Tibial artery (tissue), 4 donors: ENCODE results near the gene SBF2.

Experiments
- DNase-seq, 2 donors: peaks; one replicate each; pipeline ENCODE4 v3.0.0-alpha.2; 2019
- H3K27ac ChIP-seq, 2 donors: fragments of 200-600 bp; sonication (generic) in 1 of 2; 1 replicate in 1 of 2; 2 replicates in 1 of 2; pipeline ENCODE4 v1.5.1; 2018 to 2019; ENCODE audit warnings: mild to moderate bottlenecking in 1 of 2
- H3K27me3 ChIP-seq, 2 donors: fragments of 200-600 bp; sonication (generic) in 1 of 2; one replicate each; pipeline versions ENCODE4 v1.5.1 to v1.6.0; 2016 to 2019
- H3K36me3 ChIP-seq, 3 donors: fragments of 200-600 bp; sonication (generic) in 2 of 3; one replicate each; pipeline ENCODE4 v1.5.1; 2016 to 2019; ENCODE audit warnings: mild to moderate bottlenecking in 2 of 3
- H3K4me1 ChIP-seq, 4 donors: fragments of 200-600 bp; sonication (generic) in 2 of 4; 1 replicate in 3 of 4; 2 replicates in 1 of 4; pipeline ENCODE4 v1.5.1; 2016 to 2019
- H3K4me3 ChIP-seq, 2 donors: fragments of 200-600 bp; sonication (generic) in 1 of 2; 1 replicate in 1 of 2; 2 replicates in 1 of 2; pipeline ENCODE4 v1.5.1; 2018 to 2019; ENCODE audit warnings: mild to moderate bottlenecking in 2 of 2
- H3K9me3 ChIP-seq, 3 donors: fragments of 200-600 bp; sonication (generic) in 1 of 3; one replicate each; pipeline ENCODE4 v1.5.1; 2016 to 2019
- intact Hi-C: fragments of 100-400 bp; cut with DNase I; formaldehyde crosslinking; loops from one replicate; pipeline ENCODE4 v1.15.0; 2023; ENCODE audit warnings: low total_unique reads
- TF ChIP-seq, protein P1 (sequence below), 2 experiments: fragments of 200-600 bp in 1 of 2; fragments of 450-650 bp in 1 of 2; IDR thresholded peaks; one replicate each; pipeline ENCODE4 v1.5.1; 2017 to 2019; ENCODE audit warnings: antibody characterized with exemption in 2 of 2, mild to moderate bottlenecking in 1 of 2, moderate library complexity in 1 of 2

SBF2 gene

GRCh38 chr11:9765320-9766101, 528.5 kb downstream of the SBF2 start:
- Histone ChIP-seq H3K27me3 (no peaks in the 10 kb centered on the region), H3K27ac (peak overlapping the region; percentile 76 to 80), H3K36me3 (no peaks in the 10 kb centered on the region), H3K4me3 (no peak overlapping the region), H3K9me3 (no peaks in the 10 kb centered on the region), H3K4me1 (peaks cover under 1 to 31% (median 23%) of the 10 kb centered on the region in 4 donors)
- peak; percentile 41 to 76 for DNase-seq
- TF ChIP-seq, protein P1, sequence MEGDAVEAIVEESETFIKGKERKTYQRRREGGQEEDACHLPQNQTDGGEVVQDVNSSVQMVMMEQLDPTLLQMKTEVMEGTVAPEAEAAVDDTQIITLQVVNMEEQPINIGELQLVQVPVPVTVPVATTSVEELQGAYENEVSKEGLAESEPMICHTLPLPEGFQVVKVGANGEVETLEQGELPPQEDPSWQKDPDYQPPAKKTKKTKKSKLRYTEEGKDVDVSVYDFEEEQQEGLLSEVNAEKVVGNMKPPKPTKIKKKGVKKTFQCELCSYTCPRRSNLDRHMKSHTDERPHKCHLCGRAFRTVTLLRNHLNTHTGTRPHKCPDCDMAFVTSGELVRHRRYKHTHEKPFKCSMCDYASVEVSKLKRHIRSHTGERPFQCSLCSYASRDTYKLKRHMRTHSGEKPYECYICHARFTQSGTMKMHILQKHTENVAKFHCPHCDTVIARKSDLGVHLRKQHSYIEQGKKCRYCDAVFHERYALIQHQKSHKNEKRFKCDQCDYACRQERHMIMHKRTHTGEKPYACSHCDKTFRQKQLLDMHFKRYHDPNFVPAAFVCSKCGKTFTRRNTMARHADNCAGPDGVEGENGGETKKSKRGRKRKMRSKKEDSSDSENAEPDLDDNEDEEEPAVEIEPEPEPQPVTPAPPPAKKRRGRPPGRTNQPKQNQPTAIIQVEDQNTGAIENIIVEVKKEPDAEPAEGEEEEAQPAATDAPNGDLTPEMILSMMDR (IDR thresholded peaks at IDR 0.05): no peak
- intact Hi-C loops: no loop called here

GRCh38 chr11:9763301-9763700, 530.7 kb downstream of the SBF2 start:
- no peaks in the 10 kb centered on the region for H3K27me3 ChIP-seq
- DNase-seq: no peak
- intact Hi-C loops: no loop called here
- TF ChIP-seq, protein P1 (IDR thresholded peaks at IDR 0.05): no peak
- H3K4me3 ChIP-seq: no peak overlapping the region
- no peaks in the 10 kb centered on the region for H3K36me3 ChIP-seq
- H3K27ac ChIP-seq: peak overlapping the region in 1 of 2 donors; percentile 13
- no peaks in the 10 kb centered on the region for H3K9me3 ChIP-seq
- H3K4me1 ChIP-seq: peaks cover 7 to 48% (median 42%) of the 10 kb centered on the region in 4 donors

DNA sequence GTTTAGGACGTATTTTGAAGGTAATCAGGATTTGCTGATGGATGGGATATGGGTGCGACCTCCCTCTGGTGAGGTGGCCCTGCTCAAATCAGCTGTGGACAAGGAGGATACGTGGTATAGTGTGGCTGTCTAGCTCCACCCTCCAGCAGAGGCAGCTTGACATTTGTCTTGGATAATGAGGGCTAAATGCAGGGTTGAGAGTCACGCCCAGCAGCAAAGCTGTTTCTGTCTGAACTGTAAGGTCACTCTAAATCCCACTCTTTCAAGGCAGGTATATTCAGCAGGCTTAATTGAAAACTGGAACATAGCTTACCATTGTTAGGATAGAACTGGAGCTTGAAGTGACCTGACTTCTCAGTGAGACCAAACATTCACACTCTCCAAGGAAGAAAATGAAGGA, 531.5 kb downstream of the SBF2 start:
- no peaks in the 10 kb centered on the region for H3K27me3 ChIP-seq
- no peaks in the 10 kb centered on the region for H3K36me3 ChIP-seq
- TF ChIP-seq, protein P1 (IDR thresholded peaks at IDR 0.05): no peak
- H3K9me3 ChIP-seq: no peaks in the 10 kb centered on the region
- peaks cover 7 to 52% (median 47%) of the 10 kb centered on the region in 4 donors for H3K4me1 ChIP-seq
- intact Hi-C loops: no loop called here
- no peak for DNase-seq
- no peak overlapping the region for H3K27ac ChIP-seq
- no peak overlapping the region for H3K4me3 ChIP-seq

DNA sequence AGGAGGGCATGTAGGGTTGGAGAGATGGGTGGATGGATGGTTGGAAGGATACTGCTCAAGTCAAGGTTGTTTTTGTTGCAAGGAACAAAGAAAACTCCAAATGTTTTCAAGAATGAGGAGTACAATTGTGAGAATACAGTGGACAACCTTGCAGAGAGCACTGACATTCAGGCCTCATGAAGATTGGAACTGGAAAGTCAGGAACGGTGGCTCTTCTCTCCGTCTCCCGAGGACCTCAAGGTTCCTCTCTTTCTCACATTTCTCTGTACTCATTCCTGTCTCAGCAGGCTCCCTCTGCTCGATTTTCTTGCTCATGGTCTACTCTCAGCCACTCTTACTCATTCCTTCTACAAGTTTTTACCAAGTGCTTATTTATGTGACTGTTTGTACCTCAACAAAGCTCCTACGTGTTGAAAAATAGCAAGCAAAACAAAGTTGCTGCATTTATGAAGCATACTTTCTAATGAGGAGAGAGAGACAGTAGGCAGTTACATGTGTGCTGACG, 532.5 kb downstream of the SBF2 start:
- no peak for DNase-seq
- Histone ChIP-seq H3K4me3 (no peak overlapping the region), H3K27me3 (no peaks in the 10 kb centered on the region), H3K4me1 (peaks cover 7 to 57% (median 48%) of the 10 kb centered on the region in 4 donors), H3K9me3 (no peaks in the 10 kb centered on the region), H3K27ac (no peak overlapping the region), H3K36me3 (no peaks in the 10 kb centered on the region)
- TF ChIP-seq, protein P1 (IDR thresholded peaks at IDR 0.05): no peak
- intact Hi-C loops: no loop called here

GRCh38 chr11:9760193-9760575, 533.8 kb downstream of the SBF2 start:
- no peaks in the 10 kb centered on the region for H3K27me3 ChIP-seq
- H3K4me1 ChIP-seq: peaks cover 7 to 58% (median 41%) of the 10 kb centered on the region in 4 donors
- peak; percentile 97 for DNase-seq
- H3K36me3 ChIP-seq: no peaks in the 10 kb centered on the region
- H3K4me3 ChIP-seq: no peak overlapping the region
- no peaks in the 10 kb centered on the region for H3K9me3 ChIP-seq
- intact Hi-C loops: no loop called here
- H3K27ac ChIP-seq: peak overlapping the region; percentile 93 to 99
- TF ChIP-seq, protein P1 (IDR thresholded peaks at IDR 0.05): no peak
